ENCODE measurements around the gene GLCE.

DNA sequence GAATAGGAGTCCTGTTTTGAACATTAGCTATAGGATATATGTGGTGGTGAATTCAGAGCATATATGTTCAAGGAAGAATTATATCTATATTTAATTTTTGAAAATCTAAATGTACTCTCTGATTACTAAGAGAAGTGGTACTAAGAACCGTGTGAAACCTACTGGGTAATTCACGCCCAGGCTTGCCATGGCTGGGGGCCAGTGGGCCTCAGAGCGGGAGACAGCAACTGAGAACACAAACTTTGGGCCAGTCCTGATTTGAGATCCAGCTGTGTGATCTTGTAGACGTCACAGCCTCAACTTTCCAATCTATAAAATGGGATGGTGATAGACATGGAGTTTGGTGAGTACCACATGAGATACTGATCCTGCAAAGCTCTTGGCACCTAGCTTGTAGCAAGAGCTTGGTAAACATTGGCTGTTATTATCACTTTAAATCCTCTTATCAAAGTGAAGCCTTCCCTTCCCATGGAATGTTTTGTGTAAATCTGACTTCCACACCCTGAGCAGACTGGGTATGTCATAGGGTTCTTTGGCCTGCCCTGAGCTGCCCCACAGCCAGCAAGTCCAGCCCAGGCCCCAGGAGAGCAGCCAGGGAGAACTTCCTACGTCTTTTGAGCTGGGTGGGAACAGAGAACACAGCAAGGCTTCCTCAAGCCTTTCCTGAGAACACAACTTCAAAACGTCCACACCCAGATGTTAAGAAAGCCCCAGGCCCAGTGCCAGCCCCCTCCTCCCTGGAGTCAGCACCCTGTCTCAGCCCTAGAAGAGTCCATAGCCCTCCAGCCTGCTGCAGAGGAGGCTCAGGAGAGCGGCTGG, 130.1 kb downstream of the GLCE start:
- TF ChIP-seq, protein P1, sequence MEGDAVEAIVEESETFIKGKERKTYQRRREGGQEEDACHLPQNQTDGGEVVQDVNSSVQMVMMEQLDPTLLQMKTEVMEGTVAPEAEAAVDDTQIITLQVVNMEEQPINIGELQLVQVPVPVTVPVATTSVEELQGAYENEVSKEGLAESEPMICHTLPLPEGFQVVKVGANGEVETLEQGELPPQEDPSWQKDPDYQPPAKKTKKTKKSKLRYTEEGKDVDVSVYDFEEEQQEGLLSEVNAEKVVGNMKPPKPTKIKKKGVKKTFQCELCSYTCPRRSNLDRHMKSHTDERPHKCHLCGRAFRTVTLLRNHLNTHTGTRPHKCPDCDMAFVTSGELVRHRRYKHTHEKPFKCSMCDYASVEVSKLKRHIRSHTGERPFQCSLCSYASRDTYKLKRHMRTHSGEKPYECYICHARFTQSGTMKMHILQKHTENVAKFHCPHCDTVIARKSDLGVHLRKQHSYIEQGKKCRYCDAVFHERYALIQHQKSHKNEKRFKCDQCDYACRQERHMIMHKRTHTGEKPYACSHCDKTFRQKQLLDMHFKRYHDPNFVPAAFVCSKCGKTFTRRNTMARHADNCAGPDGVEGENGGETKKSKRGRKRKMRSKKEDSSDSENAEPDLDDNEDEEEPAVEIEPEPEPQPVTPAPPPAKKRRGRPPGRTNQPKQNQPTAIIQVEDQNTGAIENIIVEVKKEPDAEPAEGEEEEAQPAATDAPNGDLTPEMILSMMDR (IDR thresholded peaks at IDR 0.05) = no peak
- TF ChIP-seq POLR2A (IDR thresholded peaks at IDR 0.05) = no peak
